BJ (cell line): ENCODE results near the gene SCN10A. TPM values are rescaled to one million over a fixed set of nuclear protein-coding genes. Genes with fewer than 3 reads are reported as not detected.

Experiments used
- CTCF ChIA-PET: fragments of 350-600 bp; formaldehyde crosslinking; extraction: SDS; loops from one replicate; lab custom pipeline; 2021; ENCODE audit warnings: antibody characterized with exemption, inconsistent platforms; lab: Yijun Ruan, JAX
- POLR2A ChIA-PET: fragments of 300-600 bp; sonication (Branson Sonifier 250); formaldehyde crosslinking; extraction: SDS; loops from one replicate; lab custom pipeline; 2021; ENCODE audit warnings: antibody characterized with exemption; lab: Charles Lee
- DNase-seq: peaks from one replicate; pipeline ENCODE4 v3.0.0-alpha.2; 2011; ENCODE audit warnings: low read depth
- H3K27me3 ChIP-seq: 2 replicates; pipeline ENCODE4 v1.6.0; 2011; ENCODE audit warnings: low read length; ENCODE audit not compliant: control insufficient read depth, insufficient read depth
- H3K36me3 ChIP-seq: 2 replicates; pipeline ENCODE4 v1.5.1; 2011; ENCODE audit warnings: low read length; ENCODE audit not compliant: control insufficient read depth, insufficient read depth
- H3K4me3 ChIP-seq: 2 replicates; pipeline ENCODE4 v1.5.1; 2011; ENCODE audit warnings: low read depth, mild to moderate bottlenecking, control low read depth, low read length
- polyA plus RNA-seq: library from polyadenylated mRNA; depleted of rRNA; stranded (reverse); fragments of >200 nt; gene quantifications from 2 replicates; pipeline ENCODE4 v1.2.3, GENCODE V29; 2011
- TF ChIP-seq, protein P1 (sequence below): IDR thresholded peaks from 2 replicates; pipeline ENCODE4 v1.5.1; 2011; ENCODE audit warnings: low read depth, mild to moderate bottlenecking, control low read depth, inconsistent platforms, low read length, moderate library complexity; ENCODE audit not compliant: insufficient read depth

SCN10A gene
- polyA plus RNA-seq, 1 experiment: not detected

DNA sequence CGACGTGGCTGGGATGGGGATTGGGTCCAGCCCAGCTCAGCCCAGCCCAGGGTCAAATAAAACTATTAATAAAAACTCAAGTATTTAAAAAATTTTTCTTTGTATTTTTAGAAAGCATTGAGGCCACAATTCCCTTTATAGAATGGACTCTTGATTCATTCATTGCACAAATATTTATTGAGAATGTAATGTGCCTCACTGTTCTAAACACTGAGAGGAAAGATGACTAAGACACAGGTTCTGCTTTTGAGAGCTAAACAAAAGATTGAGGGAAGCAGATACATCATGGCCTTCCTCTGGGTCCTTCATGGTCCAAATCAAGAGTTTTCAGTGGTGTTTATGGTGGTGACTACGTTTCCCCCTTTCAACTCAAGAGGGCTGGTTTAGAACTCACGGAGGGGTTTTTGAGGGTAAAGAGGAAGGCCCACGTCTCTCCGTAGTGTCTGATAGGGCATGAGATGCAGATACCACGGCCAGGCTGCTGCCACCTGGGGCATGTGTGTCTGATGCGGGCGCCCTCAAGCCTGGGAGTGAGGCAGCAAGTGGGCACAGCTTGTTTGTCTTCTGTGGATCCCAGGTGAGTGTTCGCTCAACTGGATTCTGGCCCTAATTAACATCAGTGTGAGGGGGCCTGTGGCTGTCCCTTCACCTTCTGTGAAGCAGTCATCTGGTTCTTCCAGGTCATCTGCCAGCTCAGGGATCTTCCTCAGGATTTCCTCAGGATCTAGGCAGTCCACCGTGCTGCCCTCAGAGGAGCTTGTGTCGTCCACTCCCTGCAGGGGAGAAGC lies 93.0 kb downstream of the SCN10A start:
- Histone ChIP-seq H3K4me3 (no peak overlapping the region), H3K27me3 (no peaks in the 10 kb centered on the region), H3K36me3 (no peaks in the 10 kb centered on the region)
- TF ChIP-seq, protein P1, sequence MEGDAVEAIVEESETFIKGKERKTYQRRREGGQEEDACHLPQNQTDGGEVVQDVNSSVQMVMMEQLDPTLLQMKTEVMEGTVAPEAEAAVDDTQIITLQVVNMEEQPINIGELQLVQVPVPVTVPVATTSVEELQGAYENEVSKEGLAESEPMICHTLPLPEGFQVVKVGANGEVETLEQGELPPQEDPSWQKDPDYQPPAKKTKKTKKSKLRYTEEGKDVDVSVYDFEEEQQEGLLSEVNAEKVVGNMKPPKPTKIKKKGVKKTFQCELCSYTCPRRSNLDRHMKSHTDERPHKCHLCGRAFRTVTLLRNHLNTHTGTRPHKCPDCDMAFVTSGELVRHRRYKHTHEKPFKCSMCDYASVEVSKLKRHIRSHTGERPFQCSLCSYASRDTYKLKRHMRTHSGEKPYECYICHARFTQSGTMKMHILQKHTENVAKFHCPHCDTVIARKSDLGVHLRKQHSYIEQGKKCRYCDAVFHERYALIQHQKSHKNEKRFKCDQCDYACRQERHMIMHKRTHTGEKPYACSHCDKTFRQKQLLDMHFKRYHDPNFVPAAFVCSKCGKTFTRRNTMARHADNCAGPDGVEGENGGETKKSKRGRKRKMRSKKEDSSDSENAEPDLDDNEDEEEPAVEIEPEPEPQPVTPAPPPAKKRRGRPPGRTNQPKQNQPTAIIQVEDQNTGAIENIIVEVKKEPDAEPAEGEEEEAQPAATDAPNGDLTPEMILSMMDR: no peak
- POLR2A ChIA-PET: interaction anchor here (0.6 kb wide), 1 partner anchor 77 kb away, joined by 3 read pairs; no protein-coding TSS in a partner anchor
- CTCF ChIA-PET: interaction anchor here (0.8 to 3.7 kb wide), 5 partner anchors 13 to 115 kb away, joined by 3 to 12 read pairs (median 4); no protein-coding TSS in a partner anchor
- DNase-seq: peak; percentile 53

DNA sequence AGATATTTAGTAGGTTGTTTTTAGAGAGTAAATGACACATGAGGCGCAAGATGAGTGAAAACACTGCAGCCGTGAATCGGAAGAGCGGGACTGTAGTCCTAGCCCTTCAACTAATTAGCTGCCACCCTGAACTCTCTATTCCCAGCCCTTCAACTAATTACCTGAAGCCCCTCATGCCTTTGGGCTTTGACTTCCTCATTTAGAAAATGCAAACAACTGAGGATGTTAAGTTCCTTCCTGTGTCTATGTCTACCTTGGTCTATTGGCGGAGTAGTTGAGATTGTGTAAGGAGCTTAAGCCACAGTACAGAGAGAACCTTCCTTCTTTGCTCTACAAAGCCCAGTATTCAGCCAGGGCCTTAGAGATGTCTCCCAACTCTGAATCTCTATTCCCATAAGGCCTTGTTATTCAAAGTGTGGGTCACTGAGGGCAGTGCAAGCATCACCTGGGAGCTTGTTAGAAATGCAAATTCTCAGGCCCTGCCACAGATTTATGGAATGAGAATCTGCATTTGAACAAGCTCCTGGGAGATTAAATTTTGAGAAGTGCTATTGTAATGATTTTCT lies 94.7 kb downstream of the SCN10A start:
- Histone ChIP-seq H3K36me3 (no peaks in the 10 kb centered on the region), H3K27me3 (no peaks in the 10 kb centered on the region), H3K4me3 (no peak overlapping the region)
- TF ChIP-seq, protein P1: no peak
- CTCF ChIA-PET: interaction anchor here (1.0 to 3.7 kb wide), 3 partner anchors 12 to 70 kb away, joined by 3 to 12 read pairs (median 4); no protein-coding TSS in a partner anchor
- POLR2A ChIA-PET: no interaction called here
- DNase-seq: no peak

DNA sequence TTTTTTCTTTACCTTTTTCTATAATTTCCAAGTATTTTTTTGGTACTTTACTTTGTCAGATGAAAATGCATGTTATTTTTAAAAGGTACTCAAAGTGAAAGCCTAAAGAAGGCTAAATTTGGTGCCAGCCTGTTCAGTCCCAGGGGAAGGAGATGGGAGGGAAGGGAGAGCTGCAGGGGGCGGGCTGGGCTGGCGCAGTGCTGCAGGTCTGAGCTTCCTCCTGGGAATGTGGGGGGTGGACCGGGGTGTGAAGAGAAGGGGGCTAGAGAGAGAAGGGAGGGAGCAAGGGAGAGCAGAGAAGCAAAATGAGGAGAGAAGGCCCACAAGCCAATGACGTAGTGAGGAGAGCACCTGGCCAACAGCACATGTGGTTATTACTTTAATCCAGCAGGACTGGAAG lies 95.6 kb downstream of the SCN10A start:
- no peak for DNase-seq
- Histone ChIP-seq H3K36me3 (no peaks in the 10 kb centered on the region), H3K27me3 (no peaks in the 10 kb centered on the region), H3K4me3 (no peak overlapping the region)
- ChIA-PET CTCF (interaction anchor here (0.5 to 3.7 kb wide), 3 partner anchors 11 to 269 kb away, joined by 3 to 12 read pairs (median 4); no protein-coding TSS in a partner anchor), POLR2A (no interaction called here)
- TF ChIP-seq, protein P1: no peak

DNA sequence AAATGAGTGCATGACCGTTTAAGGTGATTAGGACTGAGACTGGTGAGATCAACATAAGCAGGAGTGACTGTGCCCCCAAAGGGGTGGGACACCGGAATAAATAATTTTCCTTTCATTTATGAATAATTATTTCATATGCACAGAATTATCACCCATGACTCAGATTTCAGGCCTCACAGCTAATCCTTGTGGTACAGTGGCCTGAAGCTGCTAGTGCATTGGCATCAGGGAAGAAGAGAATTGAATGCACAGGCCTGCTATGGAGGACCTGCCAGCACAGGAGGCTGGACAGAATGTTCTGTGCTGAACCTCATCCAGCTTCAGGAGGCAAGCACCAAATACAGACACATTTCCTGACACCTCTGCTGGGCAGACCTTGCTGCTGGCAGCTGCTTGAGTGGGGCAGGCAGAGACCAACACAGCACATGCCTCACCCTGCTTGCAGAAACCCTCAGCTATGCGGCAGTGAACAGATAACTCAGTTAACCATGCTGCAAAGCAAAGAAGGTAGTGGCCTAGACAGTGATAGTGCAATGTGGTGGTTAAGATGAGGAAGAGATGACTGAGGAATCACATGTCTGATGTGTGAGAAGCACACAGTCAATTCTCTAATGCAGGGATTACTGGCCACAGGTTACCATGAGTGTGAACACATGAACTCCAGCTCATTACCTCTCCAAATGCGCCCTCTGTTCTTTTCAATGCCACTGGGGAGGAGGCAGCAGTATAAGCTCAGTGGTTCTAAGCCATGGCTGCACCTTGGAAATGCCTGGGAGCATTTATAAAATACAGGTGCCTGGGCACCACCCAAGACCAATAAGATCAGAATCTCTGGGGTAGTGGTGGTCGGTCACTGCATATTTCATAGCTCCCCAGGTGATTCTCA lies 98.4 kb downstream of the SCN10A start:
- no peak overlapping the region for H3K4me3 ChIP-seq
- no peak for DNase-seq
- POLR2A ChIA-PET: no interaction called here
- no peaks in the 10 kb centered on the region for H3K36me3 ChIP-seq
- no peaks in the 10 kb centered on the region for H3K27me3 ChIP-seq
- TF ChIP-seq, protein P1: no peak
- CTCF ChIA-PET: interaction anchor here (0.6 to 2.0 kb wide), 3 partner anchors 12 to 197 kb away, joined by 3 to 7 read pairs (median 3); no protein-coding TSS in a partner anchor
